GM11168 (cell line): ENCODE measurements around the gene ARHGEF11.
"Not testable (repeated sequence)": the region's sequence is repeated elsewhere in the genome, so short reads cannot be mapped to it uniquely, and the experiment has no call there.

Experiments
- in situ Hi-C: fragments of 300-500 bp; cut with MboI; formaldehyde crosslinking; loops from one replicate; pipeline ENCODE4 v1.12.0; 2022; ENCODE audit warnings: low sequenced_read_pairs; ENCODE audit not compliant: unreplicated experiment

ARHGEF11 gene

GRCh38 chr1:156933136-156933535 lies 112.4 kb downstream of the ARHGEF11 start:
- in situ Hi-C loops = no loop called here

GRCh38 chr1:156931974-156932710 lies 113.4 kb downstream of the ARHGEF11 start:
- in situ Hi-C loops = no loop called here

GRCh38 chr1:156931211-156931952 lies 114.2 kb downstream of the ARHGEF11 start:
- in situ Hi-C loops = no loop called here

- in situ Hi-C loops = no loop called here
These were observed 115.1 kb downstream of the ARHGEF11 start for GRCh38 chr1:156930483-156930882.

GRCh38 chr1:156929596-156930238 lies 115.8 kb downstream of the ARHGEF11 start:
- in situ Hi-C loops = no loop called here

GRCh38 chr1:156928043-156928602 lies 117.4 kb downstream of the ARHGEF11 start:
- in situ Hi-C loops = no loop called here

GRCh38 chr1:156927215-156928042 lies 118.1 kb downstream of the ARHGEF11 start:
- in situ Hi-C loops = no loop called here

GRCh38 chr1:156926695-156927094 lies 118.8 kb downstream of the ARHGEF11 start:
- in situ Hi-C loops = not testable (repeated sequence)

- in situ Hi-C loops = no loop called here
These were observed 119.4 kb downstream of the ARHGEF11 start for GRCh38 chr1:156926175-156926574.

- in situ Hi-C loops = no loop called here
These were observed 120.2 kb downstream of the ARHGEF11 start for GRCh38 chr1:156925154-156926010.

- in situ Hi-C loops = no loop called here
These were observed 120.9 kb downstream of the ARHGEF11 start for GRCh38 chr1:156924478-156925153.

- in situ Hi-C loops = no loop called here
These were observed 121.7 kb downstream of the ARHGEF11 start for GRCh38 chr1:156923670-156924477.

GRCh38 chr1:156922986-156923669 lies 122.4 kb downstream of the ARHGEF11 start:
- in situ Hi-C loops = no loop called here

- in situ Hi-C loops = no loop called here
These were observed 124.5 kb downstream of the ARHGEF11 start for GRCh38 chr1:156921053-156921529.

GRCh38 chr1:156920233-156921052 lies 125.1 kb downstream of the ARHGEF11 start, which contains the start of gene LRRC71:
Gene LRRC71 (plus strand): TSS chr1:156920632. CDS start chr1:156920804, 172 bp downstream.
- in situ Hi-C loops = no loop called here

GRCh38 chr1:156914440-156914856 lies 131.1 kb downstream of the ARHGEF11 start:
- in situ Hi-C loops = no loop called here
